Activated CD4-positive, alpha-beta T cell treated with anti-CD3 and anti-CD28 coated beads for 48 hours (primary cell): Measurements from ENCODE around the gene COA8.
"Not testable (repeated sequence)": the region's sequence is repeated elsewhere in the genome, so short reads cannot be mapped to it uniquely, and the experiment has no call there.

Source experiments
- DNase-seq: peaks from one replicate; pipeline ENCODE4 v3.0.0-alpha.2; 2020

The COA8 gene, protein sequence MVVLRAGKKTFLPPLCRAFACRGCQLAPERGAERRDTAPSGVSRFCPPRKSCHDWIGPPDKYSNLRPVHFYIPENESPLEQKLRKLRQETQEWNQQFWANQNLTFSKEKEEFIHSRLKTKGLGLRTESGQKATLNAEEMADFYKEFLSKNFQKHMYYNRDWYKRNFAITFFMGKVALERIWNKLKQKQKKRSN

DNA sequence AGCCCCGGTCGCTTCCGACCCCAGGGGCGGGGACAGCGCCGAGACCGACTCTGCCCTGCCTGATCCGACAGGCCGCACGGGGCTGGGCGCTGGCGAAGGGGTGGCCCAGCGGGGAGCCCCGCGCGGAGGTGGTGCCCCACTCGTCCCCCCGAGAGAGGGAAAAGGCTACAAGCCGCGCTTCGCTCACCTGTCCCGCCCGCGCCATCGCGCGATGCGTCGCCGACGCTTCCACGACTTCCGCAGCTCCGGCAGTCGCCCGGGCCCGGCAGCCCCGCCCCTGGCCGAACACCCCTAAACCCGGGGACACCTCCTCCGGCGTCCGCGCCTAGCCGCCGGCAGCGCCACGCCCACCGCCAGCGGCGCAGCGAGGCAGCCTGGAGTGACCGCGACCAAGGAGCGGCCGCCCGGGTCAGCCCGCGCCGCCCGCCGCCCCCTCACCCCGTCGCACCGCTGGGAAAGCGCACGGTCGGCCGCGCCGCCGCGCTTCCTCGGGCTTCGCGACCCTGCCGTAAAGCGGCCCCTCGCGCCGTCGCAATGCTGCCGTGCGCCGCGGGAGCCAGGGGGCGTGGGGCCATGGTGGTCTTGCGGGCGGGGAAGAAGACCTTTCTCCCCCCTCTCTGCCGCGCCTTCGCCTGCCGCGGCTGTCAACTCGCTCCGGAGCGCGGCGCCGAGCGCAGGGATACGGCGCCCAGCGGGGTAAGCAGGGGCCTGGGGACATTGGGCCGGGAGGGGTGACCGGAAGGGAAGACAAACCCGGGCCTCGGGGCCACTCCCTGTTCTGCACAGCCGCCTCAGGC, at the start of gene COA8, which contains the start of gene BAG5:
Gene COA8, plus strand, starts transcription at position 532 of the 797 bp plus-strand sequence. Its CDS starts 42 bp downstream, at position 574.
Gene BAG5, minus strand, starts transcription at position 229 of the 797 bp plus-strand sequence. CDS start 1,493 bp downstream, outside the sequence.
- DNase-seq: peak; percentile 93

DNA sequence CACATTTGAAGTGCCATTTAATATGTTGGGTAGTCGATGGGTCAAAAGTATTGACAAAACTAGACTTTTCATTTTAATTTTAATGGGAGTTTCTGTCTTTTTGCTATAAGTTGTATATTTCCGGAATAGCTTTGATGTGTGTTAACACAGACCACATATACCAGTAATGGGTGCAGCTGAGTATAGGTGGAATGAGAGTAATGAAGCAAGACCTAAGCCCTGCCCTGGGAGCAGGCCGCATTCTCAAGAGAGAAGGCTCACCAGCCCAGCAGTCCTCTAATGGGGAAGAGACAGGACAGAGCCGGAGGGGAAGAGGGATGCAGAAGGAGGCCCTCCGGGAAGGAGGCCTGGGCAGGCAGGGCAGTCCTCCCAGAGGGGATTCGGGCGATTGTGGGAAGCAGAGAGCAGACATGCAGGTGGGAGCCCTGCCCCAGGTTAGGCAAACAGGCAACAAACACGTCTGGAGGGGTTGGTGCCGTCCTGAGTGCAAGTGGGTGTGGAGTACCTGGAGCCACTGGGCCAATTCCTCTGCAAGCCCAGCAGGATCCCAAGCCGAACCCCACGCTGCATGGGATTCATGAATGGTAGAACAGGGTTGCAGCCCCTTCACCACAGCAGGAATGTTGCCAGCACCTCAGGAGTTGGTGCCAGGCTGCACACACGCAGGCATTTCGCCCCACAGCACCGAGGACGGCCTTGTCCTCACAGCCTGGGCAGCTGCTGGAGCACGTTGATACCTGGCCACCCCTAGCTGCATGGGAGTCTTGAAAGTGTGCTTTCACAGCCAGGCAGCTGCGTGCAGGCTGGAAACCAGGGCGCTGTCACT, 48.0 kb upstream of the COA8 start:
- no peak for DNase-seq

- no peak for DNase-seq
These were observed 46.2 kb upstream of the COA8 start for GRCh38 chr14:103516426-103517173.

DNA sequence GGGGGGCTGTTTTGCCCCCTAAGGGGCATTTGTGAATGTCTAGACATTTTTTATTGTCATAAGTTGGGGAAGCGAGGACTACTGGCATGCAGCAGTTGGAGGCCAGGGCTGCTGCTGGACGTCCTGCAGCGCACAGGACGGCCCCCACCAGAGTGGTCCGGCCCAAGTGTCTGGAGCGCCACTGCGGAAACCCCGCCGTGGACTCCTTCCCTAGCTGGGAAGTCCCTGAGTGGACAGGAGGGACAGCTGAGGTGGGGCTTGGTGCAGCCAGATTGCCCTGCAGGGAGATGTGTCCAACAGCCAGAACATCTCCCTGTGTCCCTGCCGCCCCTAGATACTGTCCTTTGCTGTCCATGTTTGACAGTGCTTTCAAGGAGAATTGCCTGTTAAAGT, 45.6 kb upstream of the COA8 start:
- no peak for DNase-seq

DNA sequence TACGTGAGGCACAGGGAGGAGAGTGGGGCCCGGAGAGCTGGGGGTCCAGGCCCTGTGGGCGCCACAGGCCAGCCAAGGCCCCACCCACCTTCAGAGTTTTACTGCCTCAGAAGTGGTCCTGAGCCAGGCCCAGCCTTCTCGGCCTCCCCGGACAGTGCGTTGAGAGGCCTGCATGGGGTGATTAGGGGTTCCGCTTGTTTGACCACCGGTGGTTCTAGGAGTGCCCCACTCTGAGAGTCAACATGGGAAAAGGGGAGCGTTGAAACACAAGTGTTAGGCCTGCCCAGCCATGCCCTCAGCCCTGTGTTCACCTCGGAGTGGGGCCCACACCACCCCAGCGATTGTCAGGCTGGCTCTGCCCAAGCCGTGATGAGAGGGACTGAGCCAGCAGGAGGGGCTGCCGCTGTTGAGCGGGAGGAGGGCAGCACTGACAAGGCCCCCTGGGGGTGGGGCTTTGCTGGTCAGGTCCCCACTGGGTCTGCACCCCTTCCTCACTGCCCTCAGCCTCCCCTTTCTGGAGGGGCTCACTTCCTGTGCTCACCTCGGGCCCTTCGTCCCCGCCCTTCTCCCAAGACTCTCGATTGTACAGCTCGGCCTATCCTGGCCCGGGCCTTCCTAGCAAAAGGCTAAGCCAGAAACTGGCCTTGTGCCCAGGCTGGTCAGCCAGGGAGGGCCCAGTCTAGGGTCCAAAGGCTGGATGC, 44.9 kb upstream of the COA8 start:
- no peak for DNase-seq

GRCh38 chr14:103518422-103519042, 44.2 kb upstream of the COA8 start:
- peak; percentile 73 for DNase-seq

GRCh38 chr14:103519043-103519836, 43.5 kb upstream of the COA8 start:
- DNase-seq: no peak

- DNase-seq: peak; percentile 1
These were observed 42.9 kb upstream of the COA8 start for GRCh38 chr14:103519837-103520212.

- no peak for DNase-seq
These were observed 42.5 kb upstream of the COA8 start for GRCh38 chr14:103520269-103520656.

DNA sequence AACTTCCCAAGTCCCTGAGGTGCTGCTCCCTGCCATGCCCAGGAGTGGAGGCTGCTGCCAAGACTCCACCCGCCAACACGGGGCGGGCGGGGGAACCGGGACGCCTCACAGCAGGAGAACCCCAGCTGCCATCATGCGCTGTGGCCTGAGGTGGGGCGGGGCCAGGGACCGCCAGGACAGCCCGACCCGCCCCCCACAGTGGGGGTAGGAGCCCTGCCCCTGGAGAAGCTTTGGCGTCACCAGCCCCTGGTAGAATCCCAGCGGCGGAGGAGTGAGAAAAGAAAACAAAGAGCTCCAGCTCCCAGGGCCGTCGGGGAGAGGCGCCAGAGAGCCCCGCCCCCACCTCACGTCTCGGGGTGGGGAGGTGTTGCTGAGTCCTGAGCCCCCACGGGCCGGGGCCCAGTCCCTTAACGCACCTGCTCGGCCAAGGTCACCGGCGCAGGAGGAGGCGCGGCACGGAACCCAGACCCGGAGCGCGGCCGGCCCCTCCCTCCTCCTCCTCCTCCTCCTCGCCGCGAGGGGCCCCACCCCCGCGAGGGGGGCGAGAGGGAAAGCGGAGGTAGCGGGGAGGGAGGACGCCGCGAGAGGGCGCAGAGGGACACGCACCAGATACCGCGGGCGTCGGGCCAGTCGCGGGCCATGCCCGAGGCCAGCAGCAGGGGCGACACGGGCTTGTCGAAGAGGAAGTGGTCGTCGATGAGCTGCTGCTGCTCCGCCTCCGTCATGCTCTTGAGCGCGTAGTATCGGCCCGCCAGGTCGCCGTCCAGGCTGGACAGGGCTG, 41.9 kb upstream of the COA8 start:
- peak; percentile 66 for DNase-seq

DNA sequence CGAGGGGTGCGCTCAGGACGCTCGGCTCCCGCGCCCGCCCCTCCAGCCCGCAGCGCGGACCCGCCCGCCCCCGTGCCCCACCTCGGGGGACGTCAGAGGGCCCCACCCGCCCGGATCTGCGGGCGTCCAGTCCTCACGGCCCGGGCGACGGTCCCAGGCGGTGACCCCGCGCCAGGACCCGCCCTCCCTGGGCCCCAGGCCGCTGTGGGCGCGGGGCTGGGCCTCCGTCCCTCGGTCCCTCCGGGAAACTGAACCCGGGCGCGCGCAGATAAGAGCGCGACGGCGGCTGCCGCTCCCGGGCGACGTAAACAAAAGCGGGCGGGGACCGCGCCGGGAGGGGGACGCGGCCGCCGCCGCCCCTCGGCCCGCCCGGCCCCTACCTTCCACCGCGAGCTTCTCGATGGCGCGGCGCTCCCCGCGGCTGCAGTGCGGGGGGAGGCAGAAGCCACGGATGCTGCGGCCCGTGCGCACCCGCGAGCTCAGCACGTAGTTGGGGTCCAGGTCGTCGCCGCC, 41.3 kb upstream of the COA8 start:
- DNase-seq: no peak

DNA sequence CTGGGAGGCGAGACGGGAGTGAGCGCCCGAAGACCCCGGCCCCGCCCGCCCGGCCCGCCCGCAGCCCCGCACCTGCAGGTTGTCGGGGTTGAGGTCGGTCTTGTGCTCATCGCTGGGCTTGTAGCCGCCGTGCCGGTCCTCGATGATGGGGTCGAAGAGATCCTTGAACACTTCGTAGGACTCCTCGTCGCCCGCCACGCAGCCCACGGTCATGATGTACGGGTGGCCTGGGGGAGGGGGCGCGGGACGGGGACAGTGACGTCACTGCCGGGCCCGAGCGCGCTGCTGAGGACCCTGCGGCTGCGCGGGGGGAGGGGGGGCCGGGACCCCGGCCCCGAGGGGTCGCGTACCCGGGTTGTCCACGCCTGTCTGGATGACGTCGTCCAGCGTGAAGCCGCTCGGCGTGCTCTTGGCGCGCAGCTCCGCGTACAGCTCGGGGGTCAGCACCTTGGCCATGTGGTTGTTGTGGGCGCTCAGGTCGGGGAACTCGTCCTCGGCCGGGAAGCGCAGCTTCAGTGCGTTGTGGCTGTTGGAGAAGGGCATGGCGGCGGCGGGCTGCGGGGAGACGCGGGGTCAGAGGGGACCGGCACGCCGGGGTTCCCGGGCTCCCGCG, 40.7 kb upstream of the COA8 start:
- DNase-seq: no peak

- DNase-seq: peak; percentile 43
These were observed 39.8 kb upstream of the COA8 start, which contains the start of gene CKB for GRCh38 chr14:103522649-103523574. Gene CKB (minus strand): TSS chr14:103522830. CDS start chr14:103522493, 337 bp downstream.

GRCh38 chr14:103523575-103523954, 39.2 kb upstream of the COA8 start:
- DNase-seq: no peak

DNA sequence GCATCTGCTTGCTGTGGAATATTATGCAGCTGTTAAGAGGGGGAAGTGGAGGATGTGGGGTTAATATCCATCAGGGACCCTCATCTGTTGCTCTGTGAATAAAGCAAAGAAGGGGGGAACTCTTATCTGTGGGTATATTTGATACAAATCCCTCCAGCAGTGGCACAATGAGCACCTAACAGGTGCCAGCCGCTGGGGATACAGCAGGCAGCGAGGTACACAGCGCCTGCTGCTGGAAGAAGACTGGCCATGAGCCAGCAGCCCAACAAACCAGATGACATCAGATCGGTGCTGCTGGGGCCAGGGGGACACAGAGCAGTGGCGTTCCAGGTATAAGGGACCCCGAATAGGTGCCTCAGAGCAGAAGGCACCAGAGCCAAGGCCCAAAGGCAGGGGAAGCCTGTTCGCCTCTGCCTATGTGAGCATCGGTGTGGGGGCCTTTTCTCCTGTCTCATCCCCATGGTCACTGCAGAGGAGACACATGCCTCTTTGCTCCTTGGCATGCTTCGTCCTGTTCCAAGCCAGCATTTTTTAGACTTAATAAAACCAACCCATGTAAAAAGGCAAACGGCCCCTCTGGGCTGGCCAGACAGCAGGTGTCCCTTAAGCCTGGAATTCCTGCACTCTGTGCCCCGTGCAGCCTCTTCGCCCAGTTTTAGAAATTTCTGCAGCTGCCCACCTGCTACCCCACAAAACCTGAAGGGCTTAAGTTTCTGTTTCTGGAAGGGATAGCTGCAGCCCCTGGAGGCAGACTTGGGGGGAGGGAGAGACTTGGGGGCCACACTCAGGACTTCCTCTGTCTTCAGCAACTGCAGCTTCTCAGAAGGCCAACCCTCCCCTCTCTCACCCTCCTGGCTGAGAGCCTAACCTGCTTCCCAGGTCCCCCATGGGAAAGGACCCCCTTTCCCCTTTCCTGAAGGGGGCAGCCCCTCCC, 38.5 kb upstream of the COA8 start:
- DNase-seq: no peak

GRCh38 chr14:103525430-103526246, 37.1 kb upstream of the COA8 start:
- DNase-seq: not testable (repeated sequence)
